Naive B cell (primary cell): ENCODE data around the gene SLC6A19. TPM values are rescaled to one million over a fixed set of nuclear protein-coding genes. Genes with fewer than 3 reads are reported as not detected.

Experiments
- ATAC-seq, 2 donors: fragments of 150-1000 bp; cut with Tn5 transposase; 2 replicates each; pipeline ENCODE4 v1.10.0; 2021; ENCODE audit warnings: low read depth in 2 of 2, mild to moderate bottlenecking in 2 of 2, moderate library complexity in 2 of 2
- DNase-seq: peaks from one replicate; pipeline ENCODE4 v3.0.0; 2022
- H3K27ac Mint-ChIP-seq, 6 donors: one replicate each; pipeline ENCODE4 v1.8.0; 2020 to 2022; ENCODE audit warnings: mild to moderate bottlenecking in 6 of 6, mixed read lengths in 6 of 6, moderate library complexity in 5 of 6, inconsistent platforms in 2 of 6
- H3K27me3 Mint-ChIP-seq, 3 donors: one replicate each; pipeline ENCODE4 v1.8.0; 2021 to 2022; ENCODE audit warnings: mixed read lengths in 3 of 3, mild to moderate bottlenecking in 1 of 3
- H3K36me3 Mint-ChIP-seq, 2 donors: one replicate each; pipeline ENCODE4 v1.8.0; 2020 to 2022; ENCODE audit warnings: mixed read lengths in 2 of 2, inconsistent platforms in 1 of 2, mild to moderate bottlenecking in 1 of 2
- H3K4me1 Mint-ChIP-seq, 3 donors: one replicate each; pipeline ENCODE4 v1.8.0; 2020 to 2022; ENCODE audit warnings: mixed read lengths in 3 of 3, inconsistent platforms in 1 of 3, mild to moderate bottlenecking in 1 of 3, moderate library complexity in 1 of 3
- H3K4me3 Mint-ChIP-seq, 8 donors: one replicate each; pipeline ENCODE4 v1.8.0; 2020 to 2022; ENCODE audit warnings: mild to moderate bottlenecking in 8 of 8, mixed read lengths in 8 of 8, moderate library complexity in 8 of 8, inconsistent platforms in 2 of 8
- H3K9me3 Mint-ChIP-seq, 7 donors: one replicate each; pipeline ENCODE4 v1.8.0; 2020 to 2022; ENCODE audit warnings: mixed read lengths in 7 of 7, mild to moderate bottlenecking in 5 of 7, inconsistent platforms in 2 of 7, moderate library complexity in 1 of 7
- polyA plus RNA-seq, 6 donors: library from polyadenylated mRNA; unstranded; fragments of 300-500 nt; fragmentation: Illumina TruSeq; gene quantifications; one replicate each; pipeline ENCODE4 v1.2.3, GENCODE V29; 2021; ENCODE audit warnings: low read depth in 6 of 6

SLC6A19 gene
- polyA plus RNA-seq, 6 donors from 2014 or later: not detected

DNA sequence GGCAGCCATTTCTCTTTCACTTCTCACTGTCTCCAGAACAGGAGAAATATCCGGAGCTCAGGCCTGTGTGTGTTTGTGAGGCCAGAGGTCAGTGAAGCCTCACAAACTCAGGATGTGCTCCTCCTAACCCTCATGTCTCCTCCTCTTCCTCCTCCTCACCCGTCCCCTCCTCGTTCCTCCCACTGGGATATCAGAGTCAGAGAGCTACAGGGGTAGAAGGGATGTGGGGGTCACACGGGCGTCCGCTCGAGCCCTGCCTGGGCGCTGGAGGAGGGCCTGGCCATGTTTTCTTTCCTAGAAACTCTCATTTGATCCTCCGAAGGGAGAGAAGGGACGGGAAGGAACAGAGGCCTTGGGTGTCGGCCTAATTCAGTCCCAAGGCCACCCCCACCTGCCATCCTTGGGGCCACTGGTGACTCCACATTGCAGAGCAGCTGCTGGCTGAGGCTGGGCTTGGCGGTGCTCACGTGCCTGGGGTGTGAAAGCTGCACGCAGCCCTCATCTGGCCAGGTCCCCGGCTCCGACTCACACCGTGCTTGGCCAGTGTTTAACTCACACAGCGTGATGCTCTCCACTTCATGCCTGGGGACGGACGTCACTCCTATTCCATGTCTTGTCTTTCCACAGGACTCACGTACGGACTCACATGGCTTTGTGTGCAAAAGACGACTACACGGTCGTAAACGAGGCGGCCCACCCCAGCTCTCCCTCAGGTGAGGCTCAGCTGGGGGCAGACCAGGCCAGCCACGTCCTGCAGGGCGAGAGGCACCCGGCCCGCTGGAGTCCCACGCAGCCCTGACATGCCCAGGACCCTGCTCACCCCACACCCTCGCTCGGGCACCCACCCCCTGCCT, 22.6 kb upstream of the SLC6A19 start:
- H3K4me3 Mint-ChIP-seq: no peak overlapping the region
- DNase-seq (no peak), ATAC-seq (no peak)
- H3K27me3 Mint-ChIP-seq: no peaks in the 10 kb centered on the region
- peaks cover 0 to 2% (median 0%) of the 10 kb centered on the region in 3 donors for H3K4me1 Mint-ChIP-seq
- no peak overlapping the region for H3K27ac Mint-ChIP-seq
- no peaks in the 10 kb centered on the region for H3K36me3 Mint-ChIP-seq
- H3K9me3 Mint-ChIP-seq: no peaks in the 10 kb centered on the region

DNA sequence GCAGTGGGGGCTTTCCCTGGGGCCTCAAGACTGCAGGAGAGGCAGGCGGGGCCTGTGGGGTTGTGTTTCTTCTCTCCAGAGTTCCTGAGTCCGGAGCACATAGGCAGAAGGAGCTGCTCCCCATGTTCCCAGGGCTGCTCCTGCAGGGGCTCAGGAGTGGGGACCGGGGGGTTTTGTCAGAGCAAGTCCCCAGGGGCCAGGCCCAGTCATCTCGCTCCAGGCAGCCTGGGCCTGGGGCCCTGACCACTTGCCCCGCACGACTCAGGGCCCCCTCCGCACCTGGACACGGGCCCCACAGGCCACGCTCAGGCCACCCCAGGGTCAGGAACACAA, 22.0 kb upstream of the SLC6A19 start:
- H3K4me1 Mint-ChIP-seq: peaks cover 0 to under 1% (median 0%) of the 10 kb centered on the region in 3 donors
- no peaks in the 10 kb centered on the region for H3K9me3 Mint-ChIP-seq
- DNase-seq (no peak), ATAC-seq (no peak)
- H3K27me3 Mint-ChIP-seq: no peaks in the 10 kb centered on the region
- no peaks in the 10 kb centered on the region for H3K36me3 Mint-ChIP-seq
- no peak overlapping the region for H3K27ac Mint-ChIP-seq
- no peak overlapping the region for H3K4me3 Mint-ChIP-seq

DNA sequence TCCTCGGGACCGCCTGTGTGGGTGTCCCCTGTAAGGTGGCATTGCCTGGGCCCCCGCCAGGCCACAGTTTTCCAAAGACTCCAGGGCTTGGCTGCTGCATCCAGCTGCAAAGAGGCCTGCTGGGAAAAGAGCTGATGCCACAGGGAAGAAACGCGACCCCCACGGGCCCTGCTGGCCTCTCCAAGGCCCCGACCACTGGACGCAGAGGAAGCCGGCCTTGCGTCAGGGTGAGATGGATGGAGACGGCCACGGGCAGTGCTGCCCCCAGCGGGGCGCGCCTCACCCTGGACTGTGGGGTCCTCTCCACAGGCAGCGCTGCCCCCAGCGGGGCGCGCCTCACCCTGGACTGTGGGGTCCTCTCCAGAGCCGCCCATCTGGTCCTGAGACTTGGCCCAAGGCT, 21.3 kb upstream of the SLC6A19 start:
- H3K36me3 Mint-ChIP-seq: no peaks in the 10 kb centered on the region
- no peak for DNase-seq
- no peak for ATAC-seq
- H3K27me3 Mint-ChIP-seq: no peaks in the 10 kb centered on the region
- H3K9me3 Mint-ChIP-seq: no peaks in the 10 kb centered on the region
- no peak overlapping the region for H3K27ac Mint-ChIP-seq
- H3K4me3 Mint-ChIP-seq: no peak overlapping the region
- no peaks in the 10 kb centered on the region for H3K4me1 Mint-ChIP-seq

DNA sequence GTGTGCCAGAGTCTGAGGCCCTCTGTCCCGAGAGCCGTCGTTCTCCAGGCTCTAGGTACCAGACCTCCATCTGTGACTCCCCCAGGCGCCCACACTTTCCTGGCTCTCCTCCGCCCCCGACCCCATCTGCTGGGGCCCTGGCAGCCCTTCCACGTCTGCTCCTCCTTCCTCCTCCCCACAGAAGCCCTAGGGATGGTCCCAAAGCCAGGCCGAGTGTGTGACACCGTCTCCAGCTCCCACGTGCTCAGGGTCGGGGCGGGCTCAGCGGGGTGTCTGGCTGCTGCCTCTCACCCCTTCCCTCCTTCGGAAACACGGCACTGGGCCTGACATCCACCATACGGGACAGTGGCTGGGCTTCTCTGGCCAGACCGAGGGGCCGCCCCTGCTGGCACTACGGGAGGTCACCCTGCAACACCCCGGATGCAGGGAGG, 20.5 kb upstream of the SLC6A19 start:
- H3K9me3 Mint-ChIP-seq: no peaks in the 10 kb centered on the region
- ATAC-seq (no peak), DNase-seq (no peak)
- H3K27me3 Mint-ChIP-seq: peaks cover 0 to 2% (median 0%) of the 10 kb centered on the region in 3 donors
- H3K4me3 Mint-ChIP-seq: no peak overlapping the region
- no peaks in the 10 kb centered on the region for H3K36me3 Mint-ChIP-seq
- H3K27ac Mint-ChIP-seq: no peak overlapping the region
- H3K4me1 Mint-ChIP-seq: no peaks in the 10 kb centered on the region

DNA sequence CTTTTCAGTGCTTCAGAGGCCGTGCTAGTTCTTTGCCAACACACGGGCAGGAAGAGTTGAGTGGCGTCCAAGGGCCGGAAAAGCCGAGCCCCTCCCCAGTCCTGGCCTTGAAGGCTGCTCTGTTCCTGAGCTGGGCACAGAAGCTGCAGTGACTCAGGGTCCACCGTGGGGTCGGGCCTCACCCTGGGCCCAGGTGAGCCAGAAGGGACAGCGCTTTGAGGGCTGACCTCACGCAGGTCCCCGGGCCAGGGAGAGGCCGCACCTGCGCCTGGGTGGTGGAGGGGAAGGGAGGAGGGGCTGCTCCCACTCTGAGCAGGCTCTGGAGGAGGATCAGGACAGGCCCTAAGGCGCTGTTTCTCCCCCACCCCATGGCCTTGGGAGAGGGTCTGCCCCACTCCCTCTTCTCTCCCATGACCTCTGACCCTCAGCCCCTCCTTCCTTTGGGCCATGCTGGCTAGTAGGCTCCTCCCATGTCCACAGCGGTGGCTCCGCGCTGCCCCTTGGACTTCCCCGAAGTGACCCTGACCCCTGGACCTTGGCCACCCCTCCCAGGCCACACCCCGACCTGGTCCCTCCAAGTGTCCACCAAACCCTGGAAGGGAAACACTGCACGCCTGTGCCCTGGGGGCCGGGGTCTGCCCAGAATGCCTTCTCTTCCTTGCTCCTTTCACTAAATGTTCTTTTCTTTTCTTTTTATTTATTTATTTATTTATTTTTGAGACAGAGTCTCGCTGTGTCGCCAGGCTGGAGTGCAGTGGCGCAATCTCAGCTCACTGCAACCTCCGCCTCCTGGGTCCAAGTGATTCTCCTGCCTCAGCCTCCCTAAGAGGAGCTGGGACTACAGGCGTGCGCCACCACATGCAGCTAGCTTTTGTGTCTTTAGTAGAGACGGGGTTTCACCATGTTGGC, 19.7 kb upstream of the SLC6A19 start:
- DNase-seq: no peak
- Mint-ChIP-seq H3K9me3 (no peaks in the 10 kb centered on the region), H3K27ac (no peak overlapping the region), H3K36me3 (no peaks in the 10 kb centered on the region), H3K27me3 (peaks cover 0 to 9% (median 0%) of the 10 kb centered on the region in 3 donors), H3K4me3 (no peak overlapping the region), H3K4me1 (no peaks in the 10 kb centered on the region)
- ATAC-seq: no peak

DNA sequence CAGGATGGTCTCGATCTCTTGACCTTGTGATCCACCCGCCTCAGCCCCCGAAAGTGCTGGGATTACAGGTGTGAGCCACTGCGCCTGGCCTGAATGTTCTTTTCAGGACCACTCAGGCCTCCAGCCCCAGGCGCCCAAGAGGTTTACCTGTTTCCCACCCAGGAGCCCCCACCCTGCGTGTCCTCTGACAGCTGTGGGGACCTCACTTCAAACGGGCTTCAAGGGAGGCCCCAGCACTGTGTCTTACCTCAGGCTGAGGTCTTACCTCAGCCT, 19.1 kb upstream of the SLC6A19 start:
- Mint-ChIP-seq H3K4me1 (no peaks in the 10 kb centered on the region), H3K9me3 (no peaks in the 10 kb centered on the region), H3K36me3 (no peaks in the 10 kb centered on the region), H3K27ac (no peak overlapping the region), H3K27me3 (peaks cover 0 to 9% (median 0%) of the 10 kb centered on the region in 3 donors), H3K4me3 (no peak overlapping the region)
- no peak for DNase-seq
- ATAC-seq: no peak

DNA sequence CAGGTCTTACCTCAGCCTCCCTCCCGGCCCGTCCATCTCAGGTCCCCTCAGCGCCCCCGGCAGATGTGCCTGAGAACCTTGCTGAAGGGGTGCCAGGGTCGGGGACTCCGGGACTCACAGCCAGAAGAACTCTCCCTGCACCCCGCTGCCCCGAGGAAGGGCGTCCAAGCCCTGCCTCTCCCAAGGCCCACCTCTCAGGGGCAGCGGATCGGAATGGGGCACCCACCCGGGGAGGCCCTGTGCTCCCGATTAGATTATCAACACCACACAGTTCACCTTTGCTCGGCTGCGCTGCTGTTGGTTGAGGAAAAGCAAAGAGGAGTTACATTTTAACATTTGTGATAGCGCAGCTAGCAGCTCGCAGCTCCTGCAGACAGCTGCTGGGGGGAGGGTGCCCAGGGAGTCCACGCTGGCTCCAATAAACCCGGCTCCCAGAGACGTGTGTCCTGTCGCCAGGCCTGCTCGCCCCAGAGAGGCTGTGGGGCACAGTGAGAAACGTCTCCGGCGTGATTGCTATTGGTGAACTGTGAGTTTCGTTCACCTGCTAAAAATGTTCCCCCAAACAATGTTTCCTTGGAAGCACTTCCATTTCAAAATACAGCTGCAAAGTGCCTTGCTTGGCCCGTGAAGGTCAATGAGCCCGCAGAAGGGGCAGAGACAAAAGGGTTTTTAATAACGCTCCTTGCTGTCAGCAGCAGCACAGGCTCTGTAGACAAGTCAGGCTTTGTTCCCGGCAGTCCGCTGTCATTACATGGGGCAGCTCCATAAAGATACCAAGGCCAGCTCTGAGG, 18.6 kb upstream of the SLC6A19 start:
- H3K27me3 Mint-ChIP-seq: peaks cover 0 to 9% (median 0%) of the 10 kb centered on the region in 3 donors
- H3K4me3 Mint-ChIP-seq: no peak overlapping the region
- ATAC-seq (no peak), DNase-seq (no peak)
- H3K36me3 Mint-ChIP-seq: no peaks in the 10 kb centered on the region
- H3K4me1 Mint-ChIP-seq: no peaks in the 10 kb centered on the region
- no peak overlapping the region for H3K27ac Mint-ChIP-seq
- no peaks in the 10 kb centered on the region for H3K9me3 Mint-ChIP-seq

DNA sequence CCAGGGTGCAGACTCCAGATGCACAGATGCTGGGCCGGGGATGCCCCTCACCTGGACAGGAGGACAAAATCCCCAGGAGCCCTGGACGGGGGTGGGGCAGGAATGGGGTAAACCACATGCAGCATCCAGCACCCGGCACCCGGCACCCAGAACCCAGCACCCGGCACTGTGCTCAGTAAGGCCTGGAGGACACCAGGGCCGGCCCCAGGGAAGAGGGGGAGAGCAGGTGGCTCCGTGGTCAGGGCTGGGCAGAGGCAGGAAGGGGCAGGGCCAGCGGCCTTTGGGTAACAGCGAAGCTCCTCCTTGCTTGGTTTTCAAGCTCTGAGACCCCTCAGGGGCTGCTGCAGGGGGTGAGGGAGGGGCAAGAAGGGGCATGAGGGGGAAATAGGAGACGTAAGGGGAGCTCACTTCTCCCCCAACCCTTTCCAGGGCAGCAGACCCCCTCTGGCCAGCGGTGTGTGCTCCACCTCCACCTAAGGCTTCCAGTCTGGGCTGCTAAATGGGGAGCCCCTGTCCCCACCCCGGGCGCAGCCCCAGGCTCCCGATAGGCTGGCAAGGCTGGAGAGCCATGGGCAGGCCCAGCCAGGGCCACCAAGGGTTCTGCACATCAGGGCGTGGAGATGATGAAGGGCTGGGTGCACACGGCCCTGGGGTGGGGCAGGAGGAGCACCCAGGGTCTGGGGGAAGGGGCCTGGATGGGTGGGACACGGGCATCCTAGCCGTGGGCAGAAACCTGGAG, 17.8 kb upstream of the SLC6A19 start:
- no peaks in the 10 kb centered on the region for H3K9me3 Mint-ChIP-seq
- no peak overlapping the region for H3K27ac Mint-ChIP-seq
- H3K36me3 Mint-ChIP-seq: no peaks in the 10 kb centered on the region

DNA sequence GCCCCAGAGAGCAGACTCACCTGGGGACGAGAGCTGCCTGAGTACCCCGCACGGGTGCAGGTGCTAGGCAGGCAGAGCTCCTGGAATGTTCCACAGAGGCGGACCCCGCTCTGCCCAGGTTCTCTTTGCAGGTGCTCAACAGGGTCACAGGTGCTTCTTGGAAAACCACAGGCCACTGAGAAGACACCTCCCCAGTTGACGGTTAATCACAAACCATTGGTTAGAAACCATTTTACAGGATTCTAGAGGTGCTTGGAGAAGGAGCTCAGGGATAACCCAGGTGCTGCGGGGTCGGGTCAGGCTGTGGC, 17.3 kb upstream of the SLC6A19 start:
- ATAC-seq (no peak), DNase-seq (no peak)
- no peaks in the 10 kb centered on the region for H3K4me1 Mint-ChIP-seq

More for the DNA sequence above, 17.8 kb upstream of the SLC6A19 start:
- no peak for ATAC-seq
- H3K27me3 Mint-ChIP-seq: peaks cover 0 to 9% (median 0%) of the 10 kb centered on the region in 3 donors
- H3K4me3 Mint-ChIP-seq: no peak overlapping the region
- DNase-seq: no peak
- no peaks in the 10 kb centered on the region for H3K4me1 Mint-ChIP-seq

DNA sequence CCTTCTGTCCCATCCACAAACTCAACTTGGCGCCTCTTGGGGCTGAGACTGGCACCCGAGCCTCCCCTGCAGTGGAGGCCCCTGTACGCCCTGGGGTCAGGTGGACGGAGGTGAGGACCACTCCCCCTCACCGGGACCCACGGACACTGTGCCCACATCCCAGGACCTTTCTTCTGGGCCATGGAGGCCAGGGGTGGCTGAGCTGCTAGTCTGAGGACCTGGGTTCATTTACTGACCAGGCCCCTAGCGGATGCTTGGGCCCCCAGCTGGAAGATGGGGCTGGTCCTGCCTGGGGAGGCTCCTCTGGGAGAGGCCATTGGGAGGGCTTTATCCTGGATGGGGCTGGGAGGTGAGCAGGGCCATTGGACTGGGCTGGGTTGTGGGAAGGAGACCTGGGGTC, 16.9 kb upstream of the SLC6A19 start:
- ATAC-seq (no peak), DNase-seq (no peak)
- Mint-ChIP-seq H3K4me1 (no peaks in the 10 kb centered on the region), H3K27ac (no peak overlapping the region), H3K27me3 (peaks cover 0 to 14% (median 0%) of the 10 kb centered on the region in 3 donors), H3K4me3 (no peak overlapping the region), H3K9me3 (no peaks in the 10 kb centered on the region), H3K36me3 (no peaks in the 10 kb centered on the region)

More for the DNA sequence above, 17.3 kb upstream of the SLC6A19 start:
- no peak overlapping the region for H3K4me3 Mint-ChIP-seq
- no peaks in the 10 kb centered on the region for H3K36me3 Mint-ChIP-seq
- no peaks in the 10 kb centered on the region for H3K9me3 Mint-ChIP-seq
- peaks cover 0 to 12% (median 0%) of the 10 kb centered on the region in 3 donors for H3K27me3 Mint-ChIP-seq
- no peak overlapping the region for H3K27ac Mint-ChIP-seq

DNA sequence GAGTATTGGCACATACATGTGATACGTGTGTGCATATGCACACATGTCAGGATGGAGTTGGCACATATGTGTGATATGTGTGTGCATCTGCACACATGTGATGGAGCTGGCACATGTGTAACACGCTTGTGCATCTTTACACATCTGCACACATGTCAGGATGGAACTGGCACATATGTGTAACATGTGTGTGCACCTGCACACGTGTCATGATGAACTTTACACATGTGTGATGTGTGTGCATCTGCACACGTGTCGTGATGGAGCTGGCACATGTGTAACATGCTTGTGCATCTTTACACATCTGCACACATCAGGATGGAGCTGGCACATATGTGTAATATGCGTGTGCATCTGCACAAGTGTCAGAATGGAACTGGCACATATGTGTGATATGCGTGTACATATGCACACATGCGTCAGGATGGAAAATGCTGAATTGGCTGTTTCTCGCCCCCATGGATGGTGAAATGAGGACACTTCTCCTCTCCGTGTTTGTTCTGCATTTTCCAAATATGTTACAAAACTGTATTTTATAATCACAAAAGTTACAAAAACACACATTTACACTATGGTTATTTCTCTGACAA, 16.3 kb upstream of the SLC6A19 start:
- H3K36me3 Mint-ChIP-seq: no peaks in the 10 kb centered on the region
- no peak overlapping the region for H3K4me3 Mint-ChIP-seq
- ATAC-seq: no peak
- peaks cover 0 to 2% (median 0%) of the 10 kb centered on the region in 3 donors for H3K4me1 Mint-ChIP-seq
- no peaks in the 10 kb centered on the region for H3K9me3 Mint-ChIP-seq
- peaks cover 0 to 18% (median 0%) of the 10 kb centered on the region in 3 donors for H3K27me3 Mint-ChIP-seq
- DNase-seq: no peak
- H3K27ac Mint-ChIP-seq: no peak overlapping the region

DNA sequence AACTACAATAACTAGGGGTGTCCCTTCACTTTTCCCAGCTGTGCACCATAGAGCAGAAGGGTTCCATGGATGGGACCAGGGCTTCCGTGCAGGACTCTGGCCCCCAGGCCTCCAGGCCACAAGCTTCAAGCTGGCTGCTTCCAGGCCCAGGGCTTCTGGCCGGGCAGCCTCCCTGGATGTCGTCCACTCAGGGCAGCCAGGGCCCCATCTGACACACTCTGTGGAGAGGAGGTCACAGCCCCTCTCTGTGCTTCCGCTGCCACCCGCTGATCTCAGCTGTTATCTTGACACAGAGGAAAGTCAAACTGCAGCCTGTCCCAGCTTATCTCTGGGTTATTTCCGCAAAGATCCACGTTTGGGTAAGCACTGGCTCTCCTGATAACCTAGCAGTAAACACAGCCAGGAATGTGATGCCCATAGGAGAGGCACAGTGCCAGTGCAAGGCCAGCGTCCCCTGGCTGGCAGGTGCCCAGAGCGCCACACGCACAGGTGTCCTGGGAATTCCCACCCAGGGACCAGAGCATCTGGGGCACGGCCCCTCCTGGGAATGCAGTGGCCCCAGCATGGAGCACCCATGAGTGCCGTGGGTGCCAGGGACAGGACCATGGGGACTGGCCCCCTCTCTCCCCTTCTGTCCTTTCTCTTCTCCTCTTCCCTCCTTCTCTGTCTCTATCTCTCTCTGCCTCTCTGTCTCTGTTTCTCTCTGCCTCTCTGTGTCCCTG, 15.6 kb upstream of the SLC6A19 start:
- no peak for DNase-seq
- no peak for ATAC-seq
- Mint-ChIP-seq H3K9me3 (no peaks in the 10 kb centered on the region), H3K36me3 (no peaks in the 10 kb centered on the region), H3K4me1 (peaks cover 0 to 3% (median 3%) of the 10 kb centered on the region in 3 donors), H3K27me3 (peaks cover 0 to 24% (median 0%) of the 10 kb centered on the region in 3 donors), H3K27ac (peak overlapping the region in 1 of 6 donors; percentile 24), H3K4me3 (no peak overlapping the region)
